Caki2 (cell line): ENCODE measurements around the gene DERL3. TPM values are rescaled to one million over a fixed set of nuclear protein-coding genes. Genes with fewer than 3 reads are reported as not detected.
A peak's percentile ranks its signal among the peaks of the same experiment; 100 is the strongest.

Experiments used
- DNase-seq: peaks from one replicate; pipeline ENCODE4 v3.0.0-alpha.2; 2015; ENCODE audit warnings: low read depth
- in situ Hi-C: cut with HindIII; loops from 2 replicates; pipeline ENCODE4 v1.10.0; 2016; ENCODE audit warnings: low sequenced_read_pairs, low pct_unique_long_range_greater_than_20kb, mixed read lengths
- total RNA-seq: library from RNA; depleted of rRNA; stranded (reverse); fragments of >200 nt; shearing (Covaris generic); gene quantifications from 2 replicates; pipeline ENCODE4 v1.2.3, GENCODE V29; 2014; ENCODE audit warnings: low replicate concordance; rRNA removed

The DERL3 gene
- total RNA-seq, 1 experiment from 2014 or later, result 12.5 TPM

DNA sequence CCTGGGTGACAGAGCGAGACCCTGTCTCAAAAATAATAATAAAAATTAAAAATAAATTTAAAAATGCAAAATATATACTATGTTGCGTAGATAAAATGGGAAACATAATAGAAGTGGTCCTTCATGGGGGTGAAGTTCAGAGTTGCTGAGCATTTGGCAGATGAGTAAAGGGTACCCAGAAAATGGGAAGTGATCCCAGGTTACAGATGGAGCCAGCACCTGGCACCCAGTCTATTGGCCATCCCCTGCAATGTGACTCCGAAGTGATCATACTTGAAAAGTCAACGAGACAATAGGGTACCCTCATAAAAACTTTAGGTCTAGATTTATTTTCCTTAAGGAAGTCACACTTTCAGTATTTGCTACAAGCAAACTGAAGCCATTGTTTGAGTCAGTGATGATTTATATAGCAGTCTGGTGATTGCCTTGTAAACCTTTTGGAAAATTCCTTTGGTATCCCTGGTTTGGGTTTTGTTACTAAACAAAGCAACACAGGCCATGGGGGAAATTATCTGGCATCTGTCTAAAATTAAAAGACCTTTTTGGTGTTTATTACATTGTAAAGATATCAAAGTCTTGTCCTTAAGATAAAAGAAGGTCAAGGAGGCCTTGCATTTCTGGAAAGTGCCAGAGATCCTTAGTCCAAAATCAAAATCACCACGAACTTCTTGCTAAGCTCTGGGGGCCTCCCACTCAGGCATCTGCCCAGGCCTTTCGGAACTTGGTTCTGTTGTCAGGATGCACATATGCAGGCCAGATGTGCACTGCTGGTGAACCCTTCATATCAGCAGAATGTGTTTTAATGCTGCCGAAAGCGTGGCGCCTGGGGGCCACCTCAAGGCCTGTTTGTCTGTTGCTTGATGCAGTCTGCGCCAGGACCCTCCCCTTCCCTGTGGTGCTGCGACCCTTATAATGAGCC, 47.7 kb downstream of the DERL3 start:
- DNase-seq, result no peak
- in situ Hi-C loops, result no loop called here

GRCh38 chr22:23789638-23790037, 49.2 kb downstream of the DERL3 start:
- no peak for DNase-seq
- in situ Hi-C loops, result no loop called here

GRCh38 chr22:23789121-23789520, 49.7 kb downstream of the DERL3 start:
- in situ Hi-C loops, result no loop called here
- no peak for DNase-seq

DNA sequence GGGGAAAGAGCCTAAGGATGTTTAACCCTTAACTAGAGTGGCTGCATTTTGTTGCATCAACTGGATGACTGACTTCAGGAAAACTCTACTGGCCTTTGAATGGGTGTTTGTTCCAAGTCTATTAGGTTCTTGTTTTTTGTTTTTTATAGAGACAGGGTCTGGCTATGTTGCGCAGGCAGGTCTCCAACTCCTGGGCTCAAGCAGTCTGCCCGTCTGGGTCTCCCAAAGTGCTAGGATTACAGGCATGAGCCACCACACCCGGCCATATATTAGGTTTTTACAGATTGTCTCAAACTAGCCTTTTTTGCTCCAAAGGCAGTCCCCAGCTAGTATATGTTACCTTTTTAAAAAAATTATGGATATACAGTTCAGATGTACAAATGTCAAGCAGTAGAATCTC, 50.9 kb downstream of the DERL3 start:
- no peak for DNase-seq
- in situ Hi-C loops, result no loop called here

DNA sequence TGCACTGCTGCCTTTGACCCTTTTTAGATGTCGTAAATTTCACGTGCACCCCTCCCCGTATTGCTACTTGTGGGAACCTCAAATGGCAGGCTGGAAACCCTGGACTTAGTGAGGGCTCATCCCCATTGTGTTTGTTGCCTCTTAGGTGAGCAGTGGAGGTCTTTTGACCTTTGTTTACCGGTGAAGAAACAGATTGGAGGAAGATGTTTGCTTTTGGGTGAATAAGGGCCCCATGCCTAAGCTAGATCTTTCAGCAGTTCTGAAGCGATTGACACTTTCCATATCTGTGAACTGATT, 51.3 kb downstream of the DERL3 start:
- no peak for DNase-seq
- in situ Hi-C loops, result no loop called here

DNA sequence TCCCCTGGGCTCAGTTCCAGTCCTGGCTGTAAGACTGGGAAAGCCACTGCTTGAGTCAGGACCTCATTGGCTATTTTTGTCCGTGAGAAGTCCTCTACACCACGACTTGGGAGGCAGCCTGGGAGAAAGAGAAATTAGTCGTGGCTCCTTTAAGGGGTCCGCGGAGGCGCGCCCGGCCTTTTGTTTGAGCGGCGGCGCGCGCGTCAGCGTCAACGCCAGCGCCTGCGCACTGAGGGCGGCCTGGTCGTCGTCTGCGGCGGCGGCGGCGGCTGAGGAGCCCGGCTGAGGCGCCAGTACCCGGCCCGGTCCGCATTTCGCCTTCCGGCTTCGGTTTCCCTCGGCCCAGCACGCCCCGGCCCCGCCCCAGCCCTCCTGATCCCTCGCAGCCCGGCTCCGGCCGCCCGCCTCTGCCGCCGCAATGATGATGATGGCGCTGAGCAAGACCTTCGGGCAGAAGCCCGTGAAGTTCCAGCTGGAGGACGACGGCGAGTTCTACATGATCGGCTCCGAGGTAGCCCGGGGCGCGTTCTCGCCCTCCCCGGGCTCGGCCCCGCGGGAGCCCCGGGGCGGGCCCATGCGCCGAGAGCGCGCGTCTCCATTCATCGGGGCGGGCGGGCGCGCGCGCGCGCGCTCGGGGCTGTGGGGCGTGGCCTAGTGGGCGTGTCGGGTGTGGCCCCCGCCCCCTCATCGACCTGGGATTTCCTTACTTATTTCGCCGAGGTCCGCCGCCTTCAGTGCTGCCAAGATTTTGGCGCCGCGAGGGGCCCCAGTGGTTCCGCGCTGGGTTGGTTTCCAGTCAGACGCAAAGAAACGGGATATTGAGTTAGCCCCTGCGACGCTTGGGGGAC, 51.8 kb downstream of the DERL3 start, which contains the start of gene SMARCB1:
TSS of gene SMARCB1 (plus strand) at position 215 of the 848 bp plus-strand sequence. CDS start at position 419, 204 bp downstream.
- DNase-seq, result peak; percentile 87
- in situ Hi-C loops, result no loop called here

DNA sequence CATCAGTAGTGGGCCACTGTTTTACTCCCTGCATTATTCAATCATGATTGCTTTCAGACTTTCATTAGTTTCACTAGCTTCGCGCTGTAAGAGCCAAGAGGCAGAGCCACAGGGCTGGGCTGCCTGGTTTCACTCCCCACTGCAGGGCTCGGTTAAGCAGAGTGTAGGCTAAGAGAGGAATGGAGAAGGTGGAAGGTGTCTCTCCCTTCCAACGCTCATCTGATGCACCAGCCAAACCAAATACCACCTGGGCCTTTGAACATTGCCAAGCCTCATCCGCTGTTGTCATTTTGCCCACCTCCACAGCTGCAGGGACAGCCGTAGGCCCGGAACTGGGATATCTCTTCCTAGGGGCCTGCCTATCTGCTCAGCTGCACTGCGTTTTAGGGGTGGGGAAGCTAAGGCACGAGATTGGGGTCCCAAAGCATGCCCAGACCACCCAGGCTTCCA, 52.5 kb downstream of the DERL3 start:
- in situ Hi-C loops, result no loop called here
- no peak for DNase-seq

Other genes starting within 250 kb of the DERL3 start
- gene DRICH1, start 206.7 kb downstream of the DERL3 start, total RNA-seq, result not detected in 2 replicates
- not detected in 2 replicates for gene RGL4, start 148.0 kb downstream of the DERL3 start, total RNA-seq
- gene ZNF70, start 87.9 kb downstream of the DERL3 start, total RNA-seq, result 7.7 and 9.0 TPM in 2 replicates
- gene VPREB3, start 84.6 kb downstream of the DERL3 start, total RNA-seq, result not detected in 2 replicates
- not detected in 2 replicates for gene C22orf15, start 76.0 kb downstream of the DERL3 start, total RNA-seq
- 3.1 and 16.0 TPM in 2 replicates for gene CHCHD10, start 71.0 kb downstream of the DERL3 start, total RNA-seq
- 16.2 and 36.3 TPM in 2 replicates for gene MMP11, start 66.2 kb downstream of the DERL3 start, total RNA-seq
- gene SMARCB1, start 52.0 kb downstream of the DERL3 start, total RNA-seq, result 153 and 163 TPM in 2 replicates
- gene SLC2A11, start 18.9 kb upstream of the DERL3 start, total RNA-seq, result 20.2 and 101 TPM in 2 replicates
- gene MIF, start 55.4 kb upstream of the DERL3 start, total RNA-seq, result 1,968 and 2,027 TPM in 2 replicates
- gene GSTT2B, start 122.2 kb upstream of the DERL3 start, total RNA-seq, result 0.81 and 2.5 TPM in 2 replicates
- 0.10 TPM in 1 of 2 replicates, not detected in the other for gene DDTL, start 127.9 kb upstream of the DERL3 start, total RNA-seq
- 213 and 296 TPM in 2 replicates for gene DDT, start 135.4 kb upstream of the DERL3 start, total RNA-seq
- not detected in 2 replicates for gene GSTT2, start 141.1 kb upstream of the DERL3 start, total RNA-seq
- not detected in 2 replicates for gene GSTT4, start 166.4 kb upstream of the DERL3 start, total RNA-seq
- 17.2 and 25.9 TPM in 2 replicates for gene CABIN1, start 172.3 kb upstream of the DERL3 start, total RNA-seq